Measurements from ENCODE around the gene ABCA12. TPM values are rescaled to one million over a fixed set of nuclear protein-coding genes. Genes with fewer than 3 reads are reported as not detected.

ABCA12 gene
- polyA plus RNA-seq, 2 of the 4 experiments (the other 2 are of a cell fraction): 0.32 to 1.1 TPM

DNA sequence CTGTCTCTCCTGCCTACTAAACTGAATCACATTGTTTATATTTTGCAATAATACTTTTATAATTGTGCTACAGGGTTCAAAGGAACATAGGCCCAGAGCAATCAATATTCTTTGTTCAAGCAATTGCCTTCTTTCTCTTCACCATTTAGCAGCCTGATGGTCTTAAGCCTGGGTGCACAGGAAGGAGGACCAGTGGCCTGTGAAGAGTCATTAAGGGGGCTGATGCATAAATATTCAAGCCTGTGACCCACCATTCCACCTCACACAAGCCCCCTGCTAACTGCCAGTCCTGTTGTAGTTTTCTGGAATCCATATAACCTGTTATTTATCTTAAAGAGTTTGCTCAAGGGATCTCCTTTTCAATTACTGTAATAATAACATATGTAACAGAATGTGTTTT, 56.0 kb downstream of the ABCA12 start:
- ATAC-seq (no peak), FAIRE-seq (no peak), DNase-seq (ENCODE audit: low read depth in 1 of 2, low spot score in 1 of 2) (no peak)
- H3K4me3 ChIP-seq: no peak overlapping the region
- no peak overlapping the region for H3K4me2 ChIP-seq
- ChIA-PET POLR2A (no interaction called here), CTCF (no interaction called here)
- TF ChIP-seq ATOH8 (CRISPR knock-in tag; IDR thresholded peaks at IDR 0.05; ENCODE audit: low read depth) (no peak), SMC3 (IDR thresholded peaks at IDR 0.05) (no peak), ESRRA (IDR thresholded peaks at IDR 0.05; ENCODE audit: borderline replicate concordance, low read length) (no peak), KDM1A (IDR thresholded peaks at IDR 0.05; ENCODE audit: low read depth) (no peak), HES2 (IDR thresholded peaks at IDR 0.05) (no peak), HOXA7 (CRISPR knock-in tag; IDR thresholded peaks at IDR 0.05) (no peak), CHD2 (IDR thresholded peaks at IDR 0.05; ENCODE audit: low read length, partially characterized antibody) (no peak), USF2 (IDR thresholded peaks at IDR 0.05) (no peak), RCOR1 (IDR thresholded peaks at IDR 0.05; ENCODE audit: low read depth, low read length) (no peak), RAD21 (conservative IDR thresholded peaks at IDR 0.05 in 1 of 2, IDR thresholded peaks at IDR 0.05 in 1 of 2) (no peak), FOSL2 (IDR thresholded peaks at IDR 0.05) (no peak), FOSL2 (CRISPR knock-in tag; IDR thresholded peaks at IDR 0.05) (no peak), RFX5 (IDR thresholded peaks at IDR 0.05) (no peak), HDAC2 (IDR thresholded peaks at IDR 0.05) (no peak), POLR2A (IDR thresholded peaks at IDR 0.05; ENCODE audit: low read length) (no peak), EHMT2 (IDR thresholded peaks at IDR 0.05; ENCODE audit: low read depth) (no peak), TP53 (CRISPR knock-in tag; IDR thresholded peaks at IDR 0.05) (no peak), HOXB13 (CRISPR knock-in tag; IDR thresholded peaks at IDR 0.05; ENCODE audit: low read depth) (no peak)
- TF ChIP-seq, protein P1, sequence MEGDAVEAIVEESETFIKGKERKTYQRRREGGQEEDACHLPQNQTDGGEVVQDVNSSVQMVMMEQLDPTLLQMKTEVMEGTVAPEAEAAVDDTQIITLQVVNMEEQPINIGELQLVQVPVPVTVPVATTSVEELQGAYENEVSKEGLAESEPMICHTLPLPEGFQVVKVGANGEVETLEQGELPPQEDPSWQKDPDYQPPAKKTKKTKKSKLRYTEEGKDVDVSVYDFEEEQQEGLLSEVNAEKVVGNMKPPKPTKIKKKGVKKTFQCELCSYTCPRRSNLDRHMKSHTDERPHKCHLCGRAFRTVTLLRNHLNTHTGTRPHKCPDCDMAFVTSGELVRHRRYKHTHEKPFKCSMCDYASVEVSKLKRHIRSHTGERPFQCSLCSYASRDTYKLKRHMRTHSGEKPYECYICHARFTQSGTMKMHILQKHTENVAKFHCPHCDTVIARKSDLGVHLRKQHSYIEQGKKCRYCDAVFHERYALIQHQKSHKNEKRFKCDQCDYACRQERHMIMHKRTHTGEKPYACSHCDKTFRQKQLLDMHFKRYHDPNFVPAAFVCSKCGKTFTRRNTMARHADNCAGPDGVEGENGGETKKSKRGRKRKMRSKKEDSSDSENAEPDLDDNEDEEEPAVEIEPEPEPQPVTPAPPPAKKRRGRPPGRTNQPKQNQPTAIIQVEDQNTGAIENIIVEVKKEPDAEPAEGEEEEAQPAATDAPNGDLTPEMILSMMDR (IDR thresholded peaks at IDR 0.05): no peak
- no peak overlapping the region for H3K27ac ChIP-seq
- no peaks in the 10 kb centered on the region for H3K4me1 ChIP-seq
- no peaks in the 10 kb centered on the region for H3K9me3 ChIP-seq

- ChIA-PET CTCF (no interaction called here), POLR2A (no interaction called here)
- H3K9me3 ChIP-seq: no peaks in the 10 kb centered on the region
- ATAC-seq (no peak), DNase-seq (ENCODE audit: low read depth in 1 of 2, low spot score in 1 of 2) (no peak), FAIRE-seq (no peak)
- no peak overlapping the region for H3K27ac ChIP-seq
- WGBS (ENCODE audit: missing lambda C conversion rate): 78% methylated on average over 4 of the region's 4 CpGs
- no peak overlapping the region for H3K4me3 ChIP-seq
- H3K4me1 ChIP-seq: no peaks in the 10 kb centered on the region
- TF ChIP-seq HEYL (CRISPR knock-in tag; IDR thresholded peaks at IDR 0.05): no peak
- TF ChIP-seq MAFK (IDR thresholded peaks at IDR 0.05; ENCODE audit: partially characterized antibody): no peak
- TF ChIP-seq POLR2AphosphoS2 (conservative IDR thresholded peaks at IDR 0.05; ENCODE audit: low read length): no peak
- no peak overlapping the region for H3K4me2 ChIP-seq
Observed at GRCh38 chr2:215080545-215080944, 57.9 kb downstream of the ABCA12 start.

DNA sequence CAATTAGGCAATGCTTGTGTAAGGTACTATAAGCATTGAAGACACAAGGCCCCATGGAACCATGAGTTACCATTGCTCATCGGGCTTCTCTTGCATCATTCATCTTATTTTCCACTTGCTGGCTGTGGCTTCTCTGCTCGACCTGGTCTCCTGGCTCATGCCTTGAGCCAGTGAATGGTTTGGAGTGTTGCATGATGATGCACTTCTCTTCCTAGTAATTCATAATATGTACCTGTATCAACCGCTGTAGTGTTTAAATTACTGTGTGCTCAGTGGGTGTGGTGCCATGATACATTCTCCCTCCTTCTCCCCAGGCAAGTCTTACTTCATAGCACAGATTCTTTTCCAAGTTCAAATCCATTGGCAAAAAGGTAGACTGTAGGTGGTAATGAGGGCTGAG, 66.8 kb downstream of the ABCA12 start:
- H3K4me1 ChIP-seq: no peaks in the 10 kb centered on the region
- no peak overlapping the region for H3K27ac ChIP-seq
- FAIRE-seq: no peak
- DNase-seq (ENCODE audit: low read depth in 1 of 2, low spot score in 1 of 2): peak in 1 of 2 experiments; percentile 2
- WGBS (ENCODE audit: missing lambda C conversion rate): 24% methylated on average over 3 of the region's 3 CpGs
- ATAC-seq: no peak
- H3K9me3 ChIP-seq: no peaks in the 10 kb centered on the region
- POLR2A ChIA-PET: no interaction called here
- H3K4me3 ChIP-seq: no peak overlapping the region
- TF ChIP-seq POLR2A (IDR thresholded peaks at IDR 0.05; ENCODE audit: low read length): no peak
- TF ChIP-seq, protein P2, sequence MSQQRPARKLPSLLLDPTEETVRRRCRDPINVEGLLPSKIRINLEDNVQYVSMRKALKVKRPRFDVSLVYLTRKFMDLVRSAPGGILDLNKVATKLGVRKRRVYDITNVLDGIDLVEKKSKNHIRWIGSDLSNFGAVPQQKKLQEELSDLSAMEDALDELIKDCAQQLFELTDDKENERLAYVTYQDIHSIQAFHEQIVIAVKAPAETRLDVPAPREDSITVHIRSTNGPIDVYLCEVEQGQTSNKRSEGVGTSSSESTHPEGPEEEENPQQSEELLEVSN (IDR thresholded peaks at IDR 0.05; ENCODE audit: borderline replicate concordance, low read depth): no peak
- TF ChIP-seq MAX (IDR thresholded peaks at IDR 0.05): no peak
- no peak for TF ChIP-seq POLR2AphosphoS2 (conservative IDR thresholded peaks at IDR 0.05; ENCODE audit: low read length)
- TF ChIP-seq MAZ (IDR thresholded peaks at IDR 0.05; ENCODE audit: borderline replicate concordance, low read depth, low read length): no peak
- no peak for TF ChIP-seq NPAS2 (CRISPR knock-in tag; IDR thresholded peaks at IDR 0.05; ENCODE audit: borderline replicate concordance)
- TF ChIP-seq SMC3 (IDR thresholded peaks at IDR 0.05): no peak
- no peak for TF ChIP-seq HOXA7 (CRISPR knock-in tag; IDR thresholded peaks at IDR 0.05)
- no peak for TF ChIP-seq TFCP2L1 (CRISPR knock-in tag; IDR thresholded peaks at IDR 0.05)
- TF ChIP-seq HMGXB4 (CRISPR knock-in tag; IDR thresholded peaks at IDR 0.05; ENCODE audit: borderline replicate concordance): no peak
- no peak for TF ChIP-seq GATA3 (IDR thresholded peaks at IDR 0.05; ENCODE audit: borderline replicate concordance)
- CTCF ChIA-PET: no interaction called here
- H3K4me2 ChIP-seq: no peak overlapping the region
